SU-DHL-6 (cell line): ENCODE data around the gene TBL1X.

Experiments
- EZH2phosphoT487 ChIP-seq: fragments of 200-600 bp; sonication (generic), shearing (Covaris generic); conservative IDR thresholded peaks from 2 replicates; pipeline ENCODE4 v1.6.1; 2018; ENCODE audit warnings: mild to moderate bottlenecking, antibody characterized with exemption, low read length, moderate library complexity, mixed read lengths
- TF ChIP-seq, protein P1 (sequence below): fragments of 200-600 bp; sonication (generic); IDR thresholded peaks from one replicate; pipeline ENCODE4 v1.5.1; 2017; ENCODE audit warnings: antibody characterized with exemption, mild to moderate bottlenecking, low read length, moderate library complexity; ENCODE audit not compliant: insufficient read depth, poor library complexity, severe bottlenecking

DNA sequence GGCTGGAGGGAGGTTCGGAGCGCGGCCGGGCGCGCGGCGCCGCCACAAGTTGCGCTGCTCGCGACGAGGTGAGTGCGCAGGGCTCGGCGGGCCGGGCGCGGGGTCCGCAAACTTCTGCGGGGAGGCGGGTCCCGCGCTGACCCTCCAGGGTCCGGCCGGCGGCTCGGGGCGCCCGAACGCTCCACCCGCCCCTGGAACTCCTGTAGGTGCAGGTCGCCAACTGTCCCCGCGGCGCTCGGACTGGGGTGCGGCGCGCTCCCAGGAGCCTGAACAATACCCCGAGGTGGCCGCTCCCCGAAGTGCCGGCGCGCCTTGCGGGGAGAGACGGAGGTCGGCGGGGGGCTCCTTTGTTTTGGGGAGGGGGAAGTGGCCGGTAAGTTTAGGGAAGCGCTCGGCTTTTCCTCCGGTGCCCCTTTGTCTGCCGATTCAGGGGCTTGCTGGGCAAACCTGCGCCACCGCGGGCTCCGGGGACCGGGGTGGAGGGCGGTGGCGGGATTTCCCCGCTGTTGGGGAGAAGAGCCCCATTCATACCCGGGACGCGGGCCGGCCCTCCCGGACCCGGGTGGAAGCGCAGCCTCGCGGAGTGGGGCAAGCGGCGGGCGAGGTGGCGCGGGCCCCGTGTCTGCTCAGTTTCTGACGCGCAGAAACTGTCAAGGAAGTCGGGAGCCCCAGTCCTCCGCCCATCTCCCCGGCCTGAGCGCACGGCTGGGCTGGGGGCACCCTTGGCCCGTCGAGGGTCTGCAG is 694 bp downstream of the TBL1X start:
- TF ChIP-seq, protein P1, sequence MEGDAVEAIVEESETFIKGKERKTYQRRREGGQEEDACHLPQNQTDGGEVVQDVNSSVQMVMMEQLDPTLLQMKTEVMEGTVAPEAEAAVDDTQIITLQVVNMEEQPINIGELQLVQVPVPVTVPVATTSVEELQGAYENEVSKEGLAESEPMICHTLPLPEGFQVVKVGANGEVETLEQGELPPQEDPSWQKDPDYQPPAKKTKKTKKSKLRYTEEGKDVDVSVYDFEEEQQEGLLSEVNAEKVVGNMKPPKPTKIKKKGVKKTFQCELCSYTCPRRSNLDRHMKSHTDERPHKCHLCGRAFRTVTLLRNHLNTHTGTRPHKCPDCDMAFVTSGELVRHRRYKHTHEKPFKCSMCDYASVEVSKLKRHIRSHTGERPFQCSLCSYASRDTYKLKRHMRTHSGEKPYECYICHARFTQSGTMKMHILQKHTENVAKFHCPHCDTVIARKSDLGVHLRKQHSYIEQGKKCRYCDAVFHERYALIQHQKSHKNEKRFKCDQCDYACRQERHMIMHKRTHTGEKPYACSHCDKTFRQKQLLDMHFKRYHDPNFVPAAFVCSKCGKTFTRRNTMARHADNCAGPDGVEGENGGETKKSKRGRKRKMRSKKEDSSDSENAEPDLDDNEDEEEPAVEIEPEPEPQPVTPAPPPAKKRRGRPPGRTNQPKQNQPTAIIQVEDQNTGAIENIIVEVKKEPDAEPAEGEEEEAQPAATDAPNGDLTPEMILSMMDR, result no peak
- no peak for TF ChIP-seq EZH2phosphoT487
